IMR-90 (cell line): Measurements from ENCODE around the gene MAML2. TPM values are rescaled to one million over a fixed set of nuclear protein-coding genes. Genes with fewer than 3 reads are reported as not detected.

Experiments used
- ATAC-seq: fragments of 200-7000 bp; cut with Tn5 transposase; 2 replicates; pipeline ENCODE4 v1.9.1; 2020; ENCODE audit warnings: low read depth, mild to moderate bottlenecking, moderate library complexity
- BruUV-seq: library from RNA; stranded (reverse); fragments of 400-500 nt; replicated peaks from 2 replicates; lab custom pipeline; 2021; lab: Mats Ljungman, UMichigan
- CTCF ChIA-PET: fragments of 300-600 bp; formaldehyde crosslinking; extraction: SDS; loops from one replicate; lab custom pipeline; 2021; ENCODE audit warnings: antibody characterized with exemption; lab: Yijun Ruan, JAX
- POLR2A ChIA-PET: fragments of 300-600 bp; sonication (Branson Sonifier 250); formaldehyde crosslinking; loops from one replicate; lab custom pipeline; 2022; ENCODE audit warnings: antibody characterized with exemption; ENCODE audit not compliant: unreplicated experiment; lab: Charles Lee
- DNase-seq: peaks from one replicate; pipeline ENCODE4 v3.0.0; 2013
- H2AFZ ChIP-seq: replicated peaks from 2 replicates; pipeline ENCODE3; 2013; ENCODE audit warnings: low read length, mild to moderate bottlenecking; ENCODE audit not compliant: poor library complexity
- H2AK5ac ChIP-seq: 2 replicates; pipeline ENCODE4 v1.6.1; 2013; ENCODE audit warnings: low read depth, low read length, inconsistent platforms
- H2AK9ac ChIP-seq: replicated peaks from 2 replicates; pipeline ENCODE3; 2013; ENCODE audit warnings: mild to moderate bottlenecking, low read depth, low read length, moderate library complexity; ENCODE audit not compliant: poor library complexity
- H2BK120ac ChIP-seq: 2 replicates; pipeline ENCODE4 v1.6.1; 2013; ENCODE audit warnings: low read depth, low read length, inconsistent platforms
- H2BK15ac ChIP-seq: 3 replicates; pipeline ENCODE4 v1.6.1; 2013; ENCODE audit warnings: low read depth, low read length, inconsistent platforms
- H2BK20ac ChIP-seq: 2 replicates; pipeline ENCODE4 v1.6.1; 2013; ENCODE audit warnings: low read depth, mild to moderate bottlenecking, inconsistent platforms, low read length, moderate library complexity
- H2BK5ac ChIP-seq: 2 replicates; pipeline ENCODE4 v1.6.1; 2013; ENCODE audit warnings: mild to moderate bottlenecking, low read depth, low read length, inconsistent platforms; ENCODE audit not compliant: poor library complexity, severe bottlenecking
- H3K14ac ChIP-seq: replicated peaks from 2 replicates; pipeline ENCODE4 v1.6.1; 2013; ENCODE audit warnings: low read depth, low read length, inconsistent platforms
- H3K18ac ChIP-seq: 2 replicates; pipeline ENCODE4 v1.6.1; 2013; ENCODE audit warnings: low read depth, low read length, control low read depth
- H3K23ac ChIP-seq: 2 replicates; pipeline ENCODE4 v1.6.1; 2013; ENCODE audit warnings: low read depth, low read length, inconsistent platforms
- H3K27ac ChIP-seq: 2 replicates; pipeline ENCODE4 v1.5.1; 2013; ENCODE audit warnings: mild to moderate bottlenecking, control low read depth, low read length; ENCODE audit not compliant: insufficient read depth
- H3K27me3 ChIP-seq: 2 replicates; pipeline ENCODE4 v1.6.1; 2013; ENCODE audit warnings: low read length; ENCODE audit not compliant: control insufficient read depth, insufficient read depth
- H3K36me3 ChIP-seq: 2 replicates; pipeline ENCODE4 v1.6.1; 2013; ENCODE audit warnings: low read length, mixed read lengths; ENCODE audit not compliant: control insufficient read depth, insufficient read depth
- H3K4ac ChIP-seq: 2 replicates; pipeline ENCODE4 v1.6.1; 2013; ENCODE audit warnings: low read depth, low read length, inconsistent platforms
- H3K4me1 ChIP-seq: 2 replicates; pipeline ENCODE4 v1.6.1; 2013; ENCODE audit warnings: low read length, mixed read lengths; ENCODE audit not compliant: control insufficient read depth, insufficient read depth
- H3K4me2 ChIP-seq: 2 replicates; pipeline ENCODE4 v1.6.1; 2013; ENCODE audit warnings: low read depth, mild to moderate bottlenecking, control low read depth, low read length, moderate library complexity
- H3K4me3 ChIP-seq: 2 replicates; pipeline ENCODE4 v1.5.1; 2013; ENCODE audit warnings: low read depth, mild to moderate bottlenecking, control low read depth, low read length, moderate library complexity; ENCODE audit not compliant: insufficient read depth
- H3K56ac ChIP-seq: 2 replicates; pipeline ENCODE4 v1.6.1; 2013; ENCODE audit warnings: low read length, inconsistent platforms; ENCODE audit not compliant: insufficient read depth; ENCODE audit errors: extremely low read depth
- H3K79me1 ChIP-seq, 2 experiments: 2 replicates each; pipeline ENCODE4 v1.6.1; 2013; ENCODE audit warnings: low read length in 2 of 2, inconsistent platforms in 1 of 2, low read depth in 1 of 2
- H3K9ac ChIP-seq: 2 replicates; pipeline ENCODE4 v1.6.1; 2013; ENCODE audit warnings: low read depth, low read length, control low read depth
- H3K9me1 ChIP-seq: 2 replicates; pipeline ENCODE4 v1.6.1; 2013; ENCODE audit warnings: low read length, inconsistent platforms; ENCODE audit not compliant: insufficient read depth
- H3K9me3 ChIP-seq: 2 replicates; pipeline ENCODE4 v1.6.1; 2013; ENCODE audit warnings: low read length; ENCODE audit not compliant: control insufficient read depth, insufficient read depth
- H4K20me1 ChIP-seq: 2 replicates; pipeline ENCODE4 v1.6.1; 2013; ENCODE audit warnings: low read length, inconsistent platforms; ENCODE audit not compliant: insufficient read depth
- H4K5ac ChIP-seq: 2 replicates; pipeline ENCODE4 v1.6.1; 2013; ENCODE audit warnings: mild to moderate bottlenecking, low read depth, low read length, control low read depth
- H4K8ac ChIP-seq, 2 experiments: 2 replicates each; pipeline ENCODE4 v1.6.1; 2013; ENCODE audit warnings: low read depth in 2 of 2, low read length in 2 of 2, control low read depth in 1 of 2, inconsistent platforms in 1 of 2
- H4K91ac ChIP-seq: 2 replicates; pipeline ENCODE4 v1.6.1; 2013; ENCODE audit warnings: low read depth, low read length, inconsistent platforms; ENCODE audit not compliant: insufficient read depth
- CEBPB ChIP-seq: IDR thresholded peaks from 2 replicates; pipeline ENCODE4 v1.6.1; 2012; ENCODE audit warnings: low read depth, low read length, improper control_type of control experiment
- FOS ChIP-seq: fragments of 150-350 bp; IDR thresholded peaks from 2 replicates; pipeline ENCODE4 v1.6.1; 2016; ENCODE audit warnings: low read depth, low read length
- MAFK ChIP-seq: IDR thresholded peaks from 2 replicates; pipeline ENCODE4 v1.6.1; 2012; ENCODE audit warnings: low read depth, low read length, improper control_type of control experiment
- MAZ ChIP-seq: IDR thresholded peaks from 2 replicates; pipeline ENCODE4 v1.6.1; 2012; ENCODE audit warnings: low read depth, mild to moderate bottlenecking, low read length, improper control_type of control experiment, moderate library complexity, borderline replicate concordance
- MXI1 ChIP-seq: IDR thresholded peaks from 2 replicates; pipeline ENCODE4 v1.6.1; 2012; ENCODE audit warnings: low read depth, mild to moderate bottlenecking, low read length, moderate library complexity, borderline replicate concordance
- POLR2A ChIP-seq: IDR thresholded peaks from 2 replicates; pipeline ENCODE4 v1.6.1; 2012; ENCODE audit warnings: mild to moderate bottlenecking, low read depth, low read length
- RAD21 ChIP-seq: IDR thresholded peaks from 2 replicates; pipeline ENCODE4 v1.6.1; 2012; ENCODE audit warnings: low read length, improper control_type of control experiment
- RCOR1 ChIP-seq: IDR thresholded peaks from 2 replicates; pipeline ENCODE4 v1.6.1; 2012; ENCODE audit warnings: mild to moderate bottlenecking, low read length, improper control_type of control experiment; ENCODE audit not compliant: insufficient replicate concordance
- RFX5 ChIP-seq: IDR thresholded peaks from 2 replicates; pipeline ENCODE4 v1.8.0; 2012; ENCODE audit warnings: low read depth, mild to moderate bottlenecking, low read length, moderate library complexity
- SMC3 ChIP-seq: fragments of 150-350 bp; IDR thresholded peaks from 2 replicates; pipeline ENCODE4 v1.6.1; 2016; ENCODE audit warnings: low read depth, mild to moderate bottlenecking, antibody characterized with exemption, low read length, moderate library complexity
- WGBS, 2 experiments: methylation state at CpG; one replicate each; pipeline versions ENCODE4 v1.1.5 to v1.1.7; 2013; ENCODE audit warnings: missing lambda C conversion rate in 2 of 2; ENCODE audit not compliant: insufficient read length in 1 of 2; ENCODE audit errors: extremely low coverage in 2 of 2; 5-methylcytosine and 5-hydroxymethylcytosine counted together
- dilution Hi-C: fragments of 300-500 bp; cut with HindIII; formaldehyde crosslinking; loops from one replicate; pipeline ENCODE4 v1.14.3; 2018; ENCODE audit warnings: low sequenced_read_pairs; ENCODE audit not compliant: unreplicated experiment
- in situ Hi-C: fragments of 300-500 bp; cut with MboI; formaldehyde crosslinking; loops from 3 replicates; pipeline ENCODE4 v1.14.3; 2019; ENCODE audit warnings: low sequenced_read_pairs, inconsistent platforms, mixed read lengths
- intact Hi-C: fragments of 100-400 bp; cut with micrococcal nuclease; formaldehyde crosslinking; loops from 2 replicates; pipeline ENCODE4 v1.10.0; 2022
- polyA plus RNA-seq, 3 experiments: library from polyadenylated mRNA; depleted of rRNA; stranded (reverse); fragments of >200 nt; gene quantifications; 2 replicates each; pipeline ENCODE4 v1.2.3, GENCODE V29; 2012; ENCODE audit warnings: low replicate concordance in 1 of 3
- total RNA-seq: library from RNA; depleted of rRNA; stranded (reverse); fragments of >200 nt; gene quantifications from 2 replicates; pipeline ENCODE4 v1.2.3, GENCODE V29; 2012
- TF ChIP-seq, protein P1 (sequence below): conservative IDR thresholded peaks from 2 replicates; pipeline ENCODE4 v1.5.1; 2012; ENCODE audit warnings: mild to moderate bottlenecking, low read depth, low read length, improper control_type of control experiment
- TF ChIP-seq, protein P2 (sequence below): fragments of 150-350 bp; IDR thresholded peaks from 2 replicates; pipeline ENCODE4 v1.6.1; 2017; ENCODE audit warnings: mild to moderate bottlenecking, antibody characterized with exemption, low read length, low read depth
- TF ChIP-seq, protein P3 (sequence below): fragments of 150-350 bp; IDR thresholded peaks from 2 replicates; pipeline ENCODE4 v1.6.1; 2016; ENCODE audit warnings: low read depth, mild to moderate bottlenecking, low read length, moderate library complexity, borderline replicate concordance

Gene MAML2
- total and polyA plus RNA-seq, 2 of the 4 experiments (the other 2 are of a cell fraction), result 15.0 to 19.5 TPM

DNA sequence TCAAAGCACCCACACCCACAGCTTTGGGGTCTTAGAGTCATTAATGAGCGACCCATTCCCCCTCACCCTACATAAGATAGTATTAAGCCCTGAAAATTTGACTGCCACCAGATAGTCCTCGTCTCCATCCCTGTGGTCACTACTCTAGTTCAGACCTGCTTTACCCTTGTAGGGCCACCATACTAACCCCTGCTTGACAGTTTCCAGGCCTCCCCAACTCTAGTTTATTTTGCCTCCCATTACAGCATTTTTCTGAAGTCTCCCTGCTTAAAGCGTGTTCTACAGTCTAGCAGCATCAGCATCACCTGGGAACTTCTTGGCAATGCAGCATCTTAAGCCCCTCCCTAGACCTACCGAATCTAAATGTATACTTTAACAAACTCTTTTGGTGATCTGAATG is 192.4 kb downstream of the MAML2 start:
- Histone ChIP-seq H3K79me1 (peaks cover 42 to 70% of the 10 kb centered on the region in 2 experiments), H2BK15ac (peak overlapping the region; percentile 10), H3K4ac (peak overlapping the region; percentile 97), H3K27ac (peak overlapping the region; percentile 75), H2BK20ac (peak overlapping the region; percentile 94), H4K5ac (peak overlapping the region; percentile 26), H2BK120ac (peak overlapping the region; percentile 97), H3K36me3 (no peaks in the 10 kb centered on the region), H2AK5ac (peak overlapping the region; percentile 93), H4K91ac (peak overlapping the region; percentile 76), H3K4me3 (no peak overlapping the region), H3K9me1 (peaks cover 36% of the 10 kb centered on the region), H4K20me1 (no peaks in the 10 kb centered on the region), H3K27me3 (no peaks in the 10 kb centered on the region), H3K9ac (peak overlapping the region; percentile 12; the same call in 1 of the 2 replicates), H2AK9ac (peak overlapping the region; percentile 2), H2BK5ac (peak overlapping the region; percentile 87), H3K14ac (peak overlapping the region; percentile 68), H3K23ac (peak overlapping the region; percentile 89), H3K56ac (peak overlapping the region; percentile 83), H3K18ac (peak overlapping the region; percentile 71), H2AFZ (peak overlapping the region; percentile 71), H3K4me2 (peak overlapping the region; percentile 24; the same call in 1 of the 2 replicates), H3K4me1 (peaks cover 28% of the 10 kb centered on the region), H4K8ac (peak overlapping the region; percentile 76 to 79), H3K9me3 (no peaks in the 10 kb centered on the region)
- POLR2A ChIA-PET, result no interaction called here
- CTCF ChIA-PET, result interaction anchor here (0.6 to 2.2 kb wide), 4 partner anchors 15 to 193 kb away, joined by 3 to 5 read pairs (median 4); partner anchors contain the start of gene MAML2
- TF ChIP-seq, protein P1, sequence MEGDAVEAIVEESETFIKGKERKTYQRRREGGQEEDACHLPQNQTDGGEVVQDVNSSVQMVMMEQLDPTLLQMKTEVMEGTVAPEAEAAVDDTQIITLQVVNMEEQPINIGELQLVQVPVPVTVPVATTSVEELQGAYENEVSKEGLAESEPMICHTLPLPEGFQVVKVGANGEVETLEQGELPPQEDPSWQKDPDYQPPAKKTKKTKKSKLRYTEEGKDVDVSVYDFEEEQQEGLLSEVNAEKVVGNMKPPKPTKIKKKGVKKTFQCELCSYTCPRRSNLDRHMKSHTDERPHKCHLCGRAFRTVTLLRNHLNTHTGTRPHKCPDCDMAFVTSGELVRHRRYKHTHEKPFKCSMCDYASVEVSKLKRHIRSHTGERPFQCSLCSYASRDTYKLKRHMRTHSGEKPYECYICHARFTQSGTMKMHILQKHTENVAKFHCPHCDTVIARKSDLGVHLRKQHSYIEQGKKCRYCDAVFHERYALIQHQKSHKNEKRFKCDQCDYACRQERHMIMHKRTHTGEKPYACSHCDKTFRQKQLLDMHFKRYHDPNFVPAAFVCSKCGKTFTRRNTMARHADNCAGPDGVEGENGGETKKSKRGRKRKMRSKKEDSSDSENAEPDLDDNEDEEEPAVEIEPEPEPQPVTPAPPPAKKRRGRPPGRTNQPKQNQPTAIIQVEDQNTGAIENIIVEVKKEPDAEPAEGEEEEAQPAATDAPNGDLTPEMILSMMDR, result no peak
- TF ChIP-seq, protein P2, sequence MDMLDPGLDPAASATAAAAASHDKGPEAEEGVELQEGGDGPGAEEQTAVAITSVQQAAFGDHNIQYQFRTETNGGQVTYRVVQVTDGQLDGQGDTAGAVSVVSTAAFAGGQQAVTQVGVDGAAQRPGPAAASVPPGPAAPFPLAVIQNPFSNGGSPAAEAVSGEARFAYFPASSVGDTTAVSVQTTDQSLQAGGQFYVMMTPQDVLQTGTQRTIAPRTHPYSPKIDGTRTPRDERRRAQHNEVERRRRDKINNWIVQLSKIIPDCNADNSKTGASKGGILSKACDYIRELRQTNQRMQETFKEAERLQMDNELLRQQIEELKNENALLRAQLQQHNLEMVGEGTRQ, result no peak
- TF ChIP-seq FOS (no peak), RFX5 (no peak), RCOR1 (no peak), POLR2A (no peak), MAZ (no peak), MAFK (no peak), SMC3 (no peak), MXI1 (no peak), RAD21 (no peak), CEBPB (no peak)
- TF ChIP-seq, protein P3, sequence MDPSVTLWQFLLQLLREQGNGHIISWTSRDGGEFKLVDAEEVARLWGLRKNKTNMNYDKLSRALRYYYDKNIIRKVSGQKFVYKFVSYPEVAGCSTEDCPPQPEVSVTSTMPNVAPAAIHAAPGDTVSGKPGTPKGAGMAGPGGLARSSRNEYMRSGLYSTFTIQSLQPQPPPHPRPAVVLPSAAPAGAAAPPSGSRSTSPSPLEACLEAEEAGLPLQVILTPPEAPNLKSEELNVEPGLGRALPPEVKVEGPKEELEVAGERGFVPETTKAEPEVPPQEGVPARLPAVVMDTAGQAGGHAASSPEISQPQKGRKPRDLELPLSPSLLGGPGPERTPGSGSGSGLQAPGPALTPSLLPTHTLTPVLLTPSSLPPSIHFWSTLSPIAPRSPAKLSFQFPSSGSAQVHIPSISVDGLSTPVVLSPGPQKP, result no peak
- DNase-seq (no peak), ATAC-seq (no peak)
- intact Hi-C loops, result no loop called here
- 69% methylated on average over 3 of the region's 4 CpGs; no CpG with 5 or more reads in 1 of the 2 experiments for WGBS, 2 experiments
- BruUV-seq, result no TSS peak
- dilution Hi-C loops, result no loop called here
- in situ Hi-C loops, result no loop called here
